GM20000 (cell line): ENCODE data around the gene FAM228B.
"Not testable (repeated sequence)": the region's sequence is repeated elsewhere in the genome, so short reads cannot be mapped to it uniquely, and the experiment has no call there.

Experiments
- DNase-seq: peaks from one replicate; pipeline ENCODE4 v3.0.0; 2012; ENCODE audit warnings: low spot score
- CTCF ChIP-seq: IDR thresholded peaks from 2 replicates; pipeline ENCODE4 v1.5.1; 2012; ENCODE audit warnings: mild to moderate bottlenecking, control low read depth; ENCODE audit errors: extremely low read depth, missing control alignments

FAM228B gene

GRCh38 chr2:24087032-24087431 is 36.2 kb upstream of the FAM228B start:
- no peak for TF ChIP-seq CTCF
- DNase-seq, result no peak

GRCh38 chr2:24088821-24089359 is 34.4 kb upstream of the FAM228B start:
- DNase-seq, result no peak
- no peak for TF ChIP-seq CTCF

- not testable (repeated sequence) for DNase-seq
Observed at GRCh38 chr2:24093270-24093669, 30.0 kb upstream of the FAM228B start.

GRCh38 chr2:24095171-24095677 is 28.0 kb upstream of the FAM228B start:
- DNase-seq, result not testable (repeated sequence)

GRCh38 chr2:24100732-24101131 is 22.5 kb upstream of the FAM228B start:
- DNase-seq, result not testable (repeated sequence)

GRCh38 chr2:24101992-24102391 is 21.3 kb upstream of the FAM228B start:
- TF ChIP-seq CTCF, result no peak
- no peak for DNase-seq

GRCh38 chr2:24102677-24103076 is 20.6 kb upstream of the FAM228B start:
- DNase-seq, result no peak
- no peak for TF ChIP-seq CTCF

- DNase-seq, result no peak
- TF ChIP-seq CTCF, result no peak
Observed at GRCh38 chr2:24104110-24104650, 19.1 kb upstream of the FAM228B start.

- no peak for DNase-seq
- TF ChIP-seq CTCF, result no peak
Observed at GRCh38 chr2:24104906-24105305, 18.4 kb upstream of the FAM228B start.
